ENCODE results near the gene TUFT1.

- TF ChIP-seq MAFK (IDR thresholded peaks at IDR 0.05; ENCODE audit: low read depth, low read length) = no peak
- TF ChIP-seq CTCF (conservative IDR thresholded peaks at IDR 0.05; ENCODE audit: low read depth, low read length) = no peak
- no peak for TF ChIP-seq RAD21 (IDR thresholded peaks at IDR 0.05; ENCODE audit: low read length)
- no peak for TF ChIP-seq POLR2A (IDR thresholded peaks at IDR 0.05; ENCODE audit: low read depth, low read length)
- TF ChIP-seq USF2 (IDR thresholded peaks at IDR 0.05; ENCODE audit: low read depth, low read length) = no peak
- no peak for TF ChIP-seq CHD1 (IDR thresholded peaks at IDR 0.05; ENCODE audit: low read depth, low read length)
- no peak for TF ChIP-seq FOS (IDR thresholded peaks at IDR 0.05; ENCODE audit: low read depth, low read length)
- no peak for TF ChIP-seq SMC3 (IDR thresholded peaks at IDR 0.05; ENCODE audit: low read depth, low read length)
- no peak for TF ChIP-seq CEBPB (IDR thresholded peaks at IDR 0.05; ENCODE audit: low read depth, low read length)
- TF ChIP-seq NFE2L2 (IDR thresholded peaks at IDR 0.05; ENCODE audit: low read depth, low read length) = no peak
- peak; percentile 27 for TF ChIP-seq MXI1 (IDR thresholded peaks at IDR 0.05; ENCODE audit: borderline replicate concordance, low read depth, low read length)
These were observed 71.9 kb downstream of the TUFT1 start, which contains the start of gene SNX27 for GRCh38 chr1:151611832-151612500.
